ENCODE measurements around the gene WSCD2. TPM values are rescaled to one million over a fixed set of nuclear protein-coding genes. Genes with fewer than 3 reads are reported as not detected.

WSCD2 gene
- total RNA-seq, 2 experiments from 2014 or later, result not detected

GRCh38 chr12:108123402-108123801 lies 5.7 kb upstream of the WSCD2 start:
- no peak for DNase-seq
- no peak overlapping the region for H3K27ac Mint-ChIP-seq
- no peak overlapping the region for H3K4me3 Mint-ChIP-seq
- H3K36me3 Mint-ChIP-seq (ENCODE audit: low read depth), result no peaks in the 10 kb centered on the region
- ChIA-PET CTCF (no interaction called here), POLR2A (no interaction called here)
- H3K4me1 Mint-ChIP-seq, result peaks cover 9% of the 10 kb centered on the region
- H3K27me3 Mint-ChIP-seq, result peaks cover 21% of the 10 kb centered on the region
- no peaks in the 10 kb centered on the region for H3K9me3 Mint-ChIP-seq

GRCh38 chr12:108125073-108125472 lies 4.0 kb upstream of the WSCD2 start:
- POLR2A ChIA-PET, result no interaction called here
- H3K27ac Mint-ChIP-seq, result no peak overlapping the region
- CTCF ChIA-PET, result no interaction called here
- no peak for DNase-seq
- H3K27me3 Mint-ChIP-seq, result peaks cover 33% of the 10 kb centered on the region
- no peaks in the 10 kb centered on the region for H3K36me3 Mint-ChIP-seq (ENCODE audit: low read depth)
- H3K4me3 Mint-ChIP-seq, result no peak overlapping the region
- H3K4me1 Mint-ChIP-seq, result no peaks in the 10 kb centered on the region
- H3K9me3 Mint-ChIP-seq, result no peaks in the 10 kb centered on the region

- no peak for DNase-seq
- H3K27ac Mint-ChIP-seq, result no peak overlapping the region
- CTCF ChIA-PET, result no interaction called here
- no peaks in the 10 kb centered on the region for H3K36me3 Mint-ChIP-seq (ENCODE audit: low read depth)
- POLR2A ChIA-PET, result no interaction called here
- H3K4me3 Mint-ChIP-seq, result no peak overlapping the region
- H3K4me1 Mint-ChIP-seq, result no peaks in the 10 kb centered on the region
- H3K9me3 Mint-ChIP-seq, result no peaks in the 10 kb centered on the region
- H3K27me3 Mint-ChIP-seq, result peaks cover 42% of the 10 kb centered on the region
Measured at GRCh38 chr12:108126212-108126611, 2.9 kb upstream of the WSCD2 start.

GRCh38 chr12:108126990-108127501 lies 2.0 kb upstream of the WSCD2 start:
- Mint-ChIP-seq H3K27ac (no peak overlapping the region), H3K36me3 (ENCODE audit: low read depth) (no peaks in the 10 kb centered on the region), H3K4me1 (no peaks in the 10 kb centered on the region), H3K4me3 (no peak overlapping the region), H3K27me3 (peaks cover 47% of the 10 kb centered on the region), H3K9me3 (no peaks in the 10 kb centered on the region)
- ChIA-PET POLR2A (no interaction called here), CTCF (no interaction called here)
- DNase-seq, result no peak

DNA sequence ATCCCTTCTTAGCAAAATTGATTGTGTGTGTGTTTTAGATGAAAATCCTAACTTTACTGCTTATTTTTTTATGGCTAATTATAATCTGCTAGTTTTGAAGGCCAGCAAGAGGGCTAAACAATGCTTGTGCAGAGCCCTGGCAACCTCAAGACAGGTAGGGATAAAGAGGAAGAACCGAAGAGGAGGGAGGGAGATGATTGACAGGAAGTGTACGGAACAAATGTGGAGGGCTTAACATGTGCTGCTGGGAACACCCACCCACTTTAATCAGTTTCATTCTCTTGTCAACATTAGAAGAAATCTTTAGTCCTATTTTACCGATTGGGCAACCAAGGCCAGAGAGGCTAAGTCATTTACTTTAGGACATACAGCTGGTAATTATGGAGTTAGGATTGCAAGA lies 1.4 kb upstream of the WSCD2 start:
- Mint-ChIP-seq H3K4me1 (no peaks in the 10 kb centered on the region), H3K27me3 (peaks cover 47% of the 10 kb centered on the region), H3K36me3 (ENCODE audit: low read depth) (no peaks in the 10 kb centered on the region), H3K9me3 (no peaks in the 10 kb centered on the region), H3K27ac (no peak overlapping the region), H3K4me3 (no peak overlapping the region)
- DNase-seq, result no peak
- ChIA-PET CTCF (no interaction called here), POLR2A (no interaction called here)

GRCh38 chr12:108128221-108129016 lies 669 bp upstream of the WSCD2 start:
- Mint-ChIP-seq H3K27me3 (peaks cover 52% of the 10 kb centered on the region), H3K4me3 (no peak overlapping the region), H3K4me1 (no peaks in the 10 kb centered on the region), H3K27ac (no peak overlapping the region), H3K9me3 (no peaks in the 10 kb centered on the region), H3K36me3 (ENCODE audit: low read depth) (no peaks in the 10 kb centered on the region)
- ChIA-PET POLR2A (no interaction called here), CTCF (interaction anchor here (1.1 kb wide), 1 partner anchor 12 kb away, joined by 3 read pairs; no protein-coding TSS in a partner anchor)
- no peak for DNase-seq

- no peaks in the 10 kb centered on the region for H3K4me1 Mint-ChIP-seq
- H3K36me3 Mint-ChIP-seq (ENCODE audit: low read depth), result no peaks in the 10 kb centered on the region
- DNase-seq, result no peak
- no peaks in the 10 kb centered on the region for H3K9me3 Mint-ChIP-seq
- no peak overlapping the region for H3K27ac Mint-ChIP-seq
- ChIA-PET CTCF (no interaction called here), POLR2A (no interaction called here)
- peaks cover 52% of the 10 kb centered on the region for H3K27me3 Mint-ChIP-seq
- H3K4me3 Mint-ChIP-seq, result no peak overlapping the region
Measured at GRCh38 chr12:108131035-108131434, 1.9 kb downstream of the WSCD2 start.

DNA sequence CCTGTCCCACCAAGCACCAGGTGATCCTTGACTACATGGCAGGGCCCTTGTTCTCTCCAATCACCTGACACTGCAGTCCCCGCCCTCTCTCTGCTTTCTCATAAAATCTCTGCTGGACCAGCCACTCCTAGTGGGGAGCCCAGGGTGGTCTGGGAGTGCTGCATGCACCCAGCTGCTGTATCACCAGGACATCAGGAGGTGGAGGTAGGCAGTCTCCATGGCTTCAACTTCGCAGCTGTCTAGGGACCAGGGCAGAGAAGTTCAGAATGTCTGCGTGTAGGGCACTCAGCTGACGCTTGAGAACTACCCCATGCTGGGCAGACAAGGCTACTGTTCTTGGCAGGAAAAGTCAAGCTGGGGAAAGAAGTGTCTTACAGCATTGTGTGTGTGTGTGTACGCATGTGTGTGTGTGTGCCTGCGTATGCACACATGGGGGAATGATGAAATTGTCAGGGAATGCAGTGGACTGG lies 2.6 kb downstream of the WSCD2 start:
- no peak for DNase-seq
- Mint-ChIP-seq H3K4me3 (no peak overlapping the region), H3K27ac (no peak overlapping the region), H3K4me1 (no peaks in the 10 kb centered on the region), H3K9me3 (no peaks in the 10 kb centered on the region), H3K27me3 (peaks cover 47% of the 10 kb centered on the region), H3K36me3 (ENCODE audit: low read depth) (no peaks in the 10 kb centered on the region)
- CTCF ChIA-PET, result no interaction called here
- POLR2A ChIA-PET, result no interaction called here

DNA sequence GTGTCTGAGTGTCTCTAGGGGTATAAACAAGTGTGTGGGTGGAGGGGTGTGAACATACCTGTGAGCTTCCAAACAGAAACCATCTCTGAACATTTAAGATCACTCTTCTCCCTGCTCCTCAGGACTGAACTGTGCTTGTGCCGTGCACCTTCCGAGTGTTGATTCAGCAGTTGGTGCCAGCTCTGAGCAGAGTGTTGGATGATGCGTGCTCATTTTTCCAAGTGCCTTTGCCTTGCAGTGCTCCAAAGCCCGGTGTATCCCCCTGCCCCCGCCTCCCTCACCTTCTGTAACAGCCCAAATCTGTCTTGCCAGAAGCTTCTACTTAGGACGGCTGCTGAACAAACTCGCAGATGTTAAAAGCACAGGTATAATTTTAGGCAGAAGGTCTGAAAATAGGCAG lies 4.4 kb downstream of the WSCD2 start:
- Mint-ChIP-seq H3K36me3 (ENCODE audit: low read depth) (no peaks in the 10 kb centered on the region), H3K4me1 (no peaks in the 10 kb centered on the region), H3K9me3 (no peaks in the 10 kb centered on the region), H3K4me3 (no peak overlapping the region), H3K27ac (no peak overlapping the region), H3K27me3 (peaks cover 30% of the 10 kb centered on the region)
- POLR2A ChIA-PET, result no interaction called here
- DNase-seq, result no peak
- CTCF ChIA-PET, result no interaction called here

GRCh38 chr12:108134744-108135143 lies 5.7 kb downstream of the WSCD2 start:
- Mint-ChIP-seq H3K27ac (no peak overlapping the region), H3K27me3 (peaks cover 22% of the 10 kb centered on the region), H3K9me3 (no peaks in the 10 kb centered on the region), H3K4me3 (no peak overlapping the region), H3K36me3 (ENCODE audit: low read depth) (no peaks in the 10 kb centered on the region), H3K4me1 (no peaks in the 10 kb centered on the region)
- CTCF ChIA-PET, result no interaction called here
- DNase-seq, result no peak
- POLR2A ChIA-PET, result no interaction called here

DNA sequence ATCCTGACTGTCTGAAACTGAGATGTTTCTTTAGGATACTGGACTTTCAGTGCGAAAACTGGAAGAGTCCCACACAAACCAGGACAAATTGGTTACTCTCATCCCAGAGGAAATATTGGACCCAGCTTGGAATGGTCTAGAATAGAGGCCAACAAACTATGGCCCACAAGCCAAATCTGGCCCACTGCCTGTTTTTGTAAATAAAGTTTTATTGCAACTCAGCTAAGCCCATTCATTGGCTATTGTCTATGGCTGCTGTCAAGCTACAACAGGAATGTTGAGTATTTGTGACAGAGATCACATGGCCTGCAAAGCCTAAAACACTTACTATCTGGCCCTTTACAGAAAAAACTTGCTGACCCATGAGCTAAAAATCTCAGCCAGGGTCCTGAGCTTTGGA lies 6.5 kb downstream of the WSCD2 start:
- Mint-ChIP-seq H3K4me1 (no peaks in the 10 kb centered on the region), H3K27me3 (peaks cover 14% of the 10 kb centered on the region), H3K9me3 (no peaks in the 10 kb centered on the region), H3K4me3 (no peak overlapping the region), H3K27ac (no peak overlapping the region), H3K36me3 (ENCODE audit: low read depth) (no peaks in the 10 kb centered on the region)
- DNase-seq, result no peak
- ChIA-PET CTCF (interaction anchor here (1.5 kb wide), 1 partner anchor 47 kb away, joined by 3 read pairs; no protein-coding TSS in a partner anchor), POLR2A (no interaction called here)

- Mint-ChIP-seq H3K9me3 (no peaks in the 10 kb centered on the region), H3K36me3 (ENCODE audit: low read depth) (no peaks in the 10 kb centered on the region), H3K27me3 (peaks cover 5% of the 10 kb centered on the region), H3K27ac (no peak overlapping the region), H3K4me1 (no peaks in the 10 kb centered on the region), H3K4me3 (no peak overlapping the region)
- DNase-seq, result no peak
- POLR2A ChIA-PET, result no interaction called here
- CTCF ChIA-PET, result interaction anchor here (1.5 kb wide), 1 partner anchor 46 kb away, joined by 3 read pairs; no protein-coding TSS in a partner anchor
Measured at GRCh38 chr12:108136697-108137096, 7.6 kb downstream of the WSCD2 start.

- Mint-ChIP-seq H3K36me3 (ENCODE audit: low read depth) (no peaks in the 10 kb centered on the region), H3K9me3 (no peaks in the 10 kb centered on the region), H3K27ac (no peak overlapping the region), H3K4me3 (no peak overlapping the region), H3K4me1 (no peaks in the 10 kb centered on the region), H3K27me3 (peaks cover 2% of the 10 kb centered on the region)
- no peak for DNase-seq
- CTCF ChIA-PET, result interaction anchor here (0.5 to 1.6 kb wide), 2 partner anchors 11 kb away, joined by 3 read pairs; partner anchors contain the start of gene WSCD2
- POLR2A ChIA-PET, result no interaction called here
Measured at GRCh38 chr12:108139454-108139853, 10.4 kb downstream of the WSCD2 start.

GRCh38 chr12:108140501-108140900 lies 11.4 kb downstream of the WSCD2 start:
- no peak overlapping the region for H3K4me3 Mint-ChIP-seq
- DNase-seq, result no peak
- H3K27ac Mint-ChIP-seq, result no peak overlapping the region
- no peaks in the 10 kb centered on the region for H3K4me1 Mint-ChIP-seq
- H3K27me3 Mint-ChIP-seq, result peaks cover 2% of the 10 kb centered on the region
- no peaks in the 10 kb centered on the region for H3K36me3 Mint-ChIP-seq (ENCODE audit: low read depth)
- POLR2A ChIA-PET, result no interaction called here
- no peaks in the 10 kb centered on the region for H3K9me3 Mint-ChIP-seq
- CTCF ChIA-PET, result interaction anchor here (1.6 kb wide), 2 partner anchors 12 to 92 kb away, joined by 3 read pairs; partner anchors contain the start of gene WSCD2

All from activated CD4-positive, alpha-beta T cell treated with anti-CD3 and anti-CD28 coated beads, Interleukin-2, amount 10 ng/mL, durations not matched to agents 7 days and 5 days (primary cell).